ENCODE results near the gene LRCOL1. TPM values are rescaled to one million over a fixed set of nuclear protein-coding genes. Genes with fewer than 3 reads are reported as not detected.

The LRCOL1 gene
- total and polyA plus RNA-seq, 12 donors: 0.22 to 1.4 (median 1.2) TPM; not detected in 5

- 82 to 95% (median 90%) methylated on average over 18 of the region's 18 CpGs for WGBS, 4 donors
- TF ChIP-seq CTCF (IDR thresholded peaks at IDR 0.05) (no peak), POLR2A (IDR thresholded peaks at IDR 0.05) (no peak)
- no peaks in the 10 kb centered on the region for H3K9me3 ChIP-seq (replicated peaks in 1 of 3)
- no peak for DNase-seq
- H3K4me1 ChIP-seq (replicated peaks in 1 of 2): no peaks in the 10 kb centered on the region
- H3K27me3 ChIP-seq: no peaks in the 10 kb centered on the region
- H3K36me3 ChIP-seq (replicated peaks in 1 of 2): no peaks in the 10 kb centered on the region
- intact Hi-C loops (cut with DNase I): no loop called here
- H3K27ac ChIP-seq: no peak overlapping the region
- no peak overlapping the region for H3K4me3 ChIP-seq
Observed at GRCh38 chr12:132586929-132587328, 23.5 kb downstream of the LRCOL1 start.

- Histone ChIP-seq H3K9me3 (replicated peaks in 1 of 3) (no peaks in the 10 kb centered on the region), H3K27me3 (no peaks in the 10 kb centered on the region), H3K36me3 (replicated peaks in 1 of 2) (no peaks in the 10 kb centered on the region), H3K4me3 (no peak overlapping the region), H3K4me1 (replicated peaks in 1 of 2) (no peaks in the 10 kb centered on the region), H3K27ac (no peak overlapping the region)
- no peak for TF ChIP-seq POLR2A (IDR thresholded peaks at IDR 0.05)
- no peak for TF ChIP-seq CTCF (IDR thresholded peaks at IDR 0.05)
- no peak for DNase-seq
- intact Hi-C loops (cut with DNase I): no loop called here
- 81 to 87% (median 83%) methylated on average over 16 to 24 of the region's 24 CpGs for WGBS, 4 donors
Observed at GRCh38 chr12:132585177-132585576, 25.2 kb downstream of the LRCOL1 start.

DNA sequence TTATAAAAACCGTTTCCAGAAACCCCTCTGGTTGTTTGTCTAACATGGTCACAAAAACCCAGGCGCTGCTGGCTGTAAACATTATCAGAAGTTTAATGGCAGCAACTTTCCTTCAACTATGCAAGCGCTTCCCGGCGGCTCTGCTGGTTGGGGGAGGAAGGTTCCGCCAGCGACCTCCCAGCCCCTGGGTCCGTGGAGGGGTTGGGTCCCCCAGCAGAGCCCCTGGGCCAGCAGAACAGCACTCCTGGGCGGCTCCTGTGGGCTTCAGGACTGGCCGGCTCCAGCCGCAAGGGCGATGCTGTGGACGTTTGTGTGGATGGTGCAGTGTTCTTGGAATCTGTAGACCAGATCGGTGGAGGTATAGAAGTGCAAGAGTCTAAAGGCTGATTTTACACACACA lies 26.0 kb downstream of the LRCOL1 start:
- TF ChIP-seq POLR2A (IDR thresholded peaks at IDR 0.05) (no peak), CTCF (IDR thresholded peaks at IDR 0.05) (no peak)
- Histone ChIP-seq H3K27me3 (no peaks in the 10 kb centered on the region), H3K27ac (no peak overlapping the region), H3K9me3 (replicated peaks in 1 of 3) (no peaks in the 10 kb centered on the region), H3K4me1 (replicated peaks in 1 of 2) (no peaks in the 10 kb centered on the region), H3K4me3 (no peak overlapping the region), H3K36me3 (replicated peaks in 1 of 2) (peaks cover 0 to 6% of the 10 kb centered on the region in 2 donors)
- DNase-seq: no peak
- intact Hi-C loops (cut with DNase I): no loop called here
- 91 to 94% (median 93%) methylated on average over 14 of the region's 14 CpGs for WGBS, 4 donors

DNA sequence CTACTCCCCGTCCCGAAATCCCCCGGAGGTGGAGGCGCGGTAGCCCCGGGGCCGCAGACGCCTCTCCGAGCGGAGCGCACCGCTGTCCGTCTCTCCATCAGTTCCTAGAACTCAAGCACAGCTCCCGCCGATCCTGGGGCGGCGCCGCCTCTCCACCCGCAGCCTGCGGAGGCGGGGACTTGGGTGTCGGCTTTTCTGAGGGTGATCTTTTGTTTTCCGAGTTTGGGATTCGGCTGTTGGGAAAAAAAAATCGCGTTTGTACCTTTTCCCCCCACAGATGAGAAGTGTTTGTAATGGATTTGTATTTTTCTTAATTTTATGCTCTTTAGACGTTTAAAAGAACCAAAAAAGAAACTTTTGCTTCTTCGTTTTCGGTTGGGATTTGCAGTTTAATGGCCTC lies 26.6 kb downstream of the LRCOL1 start:
- intact Hi-C loops (cut with DNase I): no loop called here

More for the DNA sequence above, 26.6 kb downstream of the LRCOL1 start:
- no peaks in the 10 kb centered on the region for H3K4me1 ChIP-seq (replicated peaks in 1 of 2)
- no peak overlapping the region for H3K4me3 ChIP-seq
- TF ChIP-seq POLR2A (IDR thresholded peaks at IDR 0.05): no peak
- TF ChIP-seq CTCF (IDR thresholded peaks at IDR 0.05): no peak
- no peaks in the 10 kb centered on the region for H3K9me3 ChIP-seq (replicated peaks in 1 of 3)
- DNase-seq: no peak
- H3K27me3 ChIP-seq: no peaks in the 10 kb centered on the region
- 74 to 89% (median 80%) methylated on average over 17 to 29 of the region's 29 CpGs for WGBS, 4 donors
- H3K36me3 ChIP-seq (replicated peaks in 1 of 2): peaks cover 0 to 8% of the 10 kb centered on the region in 2 donors
- H3K27ac ChIP-seq: no peak overlapping the region

Measured in adrenal gland (tissue), 12 donors.